Neuronal stem cell (in vitro differentiated cells): ENCODE measurements around the gene FAXDC2.

Source experiments
- DNase-seq: peaks from one replicate; pipeline ENCODE4 v3.0.0-alpha.2; 2013; ENCODE audit warnings: low spot score
- H2AFZ ChIP-seq: one replicate; pipeline ENCODE4 v1.6.1; 2013; ENCODE audit warnings: mild to moderate bottlenecking, low read length, inconsistent platforms
- H2AK5ac ChIP-seq: 2 replicates; pipeline ENCODE4 v1.6.1; 2013; ENCODE audit warnings: low read depth, mild to moderate bottlenecking, inconsistent platforms, low read length, moderate library complexity, mixed read lengths
- H2BK120ac ChIP-seq: 2 replicates; pipeline ENCODE4 v1.6.1; 2013; ENCODE audit warnings: low read depth, mild to moderate bottlenecking, inconsistent platforms, low read length, moderate library complexity, mixed read lengths
- H2BK12ac ChIP-seq: one replicate; pipeline ENCODE4 v1.6.1; 2013; ENCODE audit warnings: low read length, inconsistent platforms
- H2BK15ac ChIP-seq: 2 replicates; pipeline ENCODE4 v1.6.1; 2013; ENCODE audit warnings: mild to moderate bottlenecking, low read length, inconsistent platforms, mixed read lengths
- H2BK5ac ChIP-seq: one replicate; pipeline ENCODE4 v1.6.1; 2013; ENCODE audit warnings: inconsistent platforms, mild to moderate bottlenecking, low read length, moderate library complexity
- H3K14ac ChIP-seq: one replicate; pipeline ENCODE4 v1.6.1; 2013; ENCODE audit warnings: low read length, inconsistent platforms
- H3K18ac ChIP-seq: 2 replicates; pipeline ENCODE4 v1.6.1; 2013; ENCODE audit warnings: low read length, inconsistent platforms
- H3K23ac ChIP-seq: 2 replicates; pipeline ENCODE4 v1.6.1; 2013; ENCODE audit warnings: low read depth, mild to moderate bottlenecking, mixed read lengths, low read length, inconsistent platforms; ENCODE audit not compliant: poor library complexity
- H3K27ac ChIP-seq: replicated peaks from 3 replicates; pipeline ENCODE4 v1.5.1; 2013; ENCODE audit warnings: low read length, inconsistent platforms
- H3K27me3 ChIP-seq, 3 experiments: 2 replicates each; pipeline ENCODE4 v1.6.1; 2013; ENCODE audit warnings: low read length in 3 of 3, mild to moderate bottlenecking in 2 of 3, inconsistent platforms in 1 of 3, low read depth in 1 of 3, mixed read lengths in 1 of 3, moderate library complexity in 1 of 3; ENCODE audit not compliant: control insufficient read depth in 3 of 3, insufficient read depth in 3 of 3
- H3K36me3 ChIP-seq, 2 donors: replicated peaks in 1 of 2; 2 replicates each; pipeline ENCODE4 v1.6.1; 2013; ENCODE audit warnings: low read length in 2 of 2; ENCODE audit not compliant: control insufficient read depth in 2 of 2, insufficient read depth in 2 of 2
- H3K4ac ChIP-seq: 2 replicates; pipeline ENCODE4 v1.6.1; 2013; ENCODE audit warnings: inconsistent platforms, mild to moderate bottlenecking, low read length, moderate library complexity
- H3K4me1 ChIP-seq, 2 donors: 1 replicate in 1 of 2; 2 replicates in 1 of 2; pipeline ENCODE4 v1.6.1; 2013; ENCODE audit warnings: low read length in 2 of 2, low read depth in 1 of 2; ENCODE audit not compliant: control insufficient read depth in 2 of 2, insufficient read depth in 1 of 2
- H3K4me2 ChIP-seq: one replicate; pipeline ENCODE4 v1.6.1; 2013; ENCODE audit warnings: mild to moderate bottlenecking, low read length, inconsistent platforms; ENCODE audit not compliant: insufficient read depth, poor library complexity, severe bottlenecking
- H3K4me3 ChIP-seq, 2 donors: 2 replicates each; pipeline ENCODE4 v1.5.1; 2013; ENCODE audit warnings: low read length in 2 of 2, mild to moderate bottlenecking in 2 of 2, inconsistent platforms in 1 of 2, moderate library complexity in 1 of 2
- H3K79me1 ChIP-seq: one replicate; pipeline ENCODE4 v1.6.1; 2013; ENCODE audit warnings: low read depth, mild to moderate bottlenecking, inconsistent platforms, low read length, moderate library complexity
- H3K9ac ChIP-seq: one replicate; pipeline ENCODE4 v1.6.1; 2013; ENCODE audit warnings: mild to moderate bottlenecking, low read depth, low read length, inconsistent platforms; ENCODE audit not compliant: poor library complexity
- H3K9me3 ChIP-seq, 2 donors: replicated peaks in 1 of 2; 2 replicates each; pipeline versions ENCODE3 to v1.6.1; 2013; ENCODE audit warnings: low read length in 2 of 2, mild to moderate bottlenecking in 2 of 2, inconsistent platforms in 1 of 2, low read depth in 1 of 2, mixed read lengths in 1 of 2, moderate library complexity in 1 of 2; ENCODE audit not compliant: control insufficient read depth in 2 of 2, insufficient read depth in 1 of 2
- H4K8ac ChIP-seq: one replicate; pipeline ENCODE4 v1.6.1; 2013; ENCODE audit warnings: low read depth, mild to moderate bottlenecking, inconsistent platforms, low read length, moderate library complexity
- H4K91ac ChIP-seq: one replicate; pipeline ENCODE4 v1.6.1; 2013; ENCODE audit warnings: low read length, low read depth, mild to moderate bottlenecking, inconsistent platforms; ENCODE audit not compliant: poor library complexity
- WGBS, 2 donors: extraction: QIAGEN DNeasy Blood & Tissue Kit; methylation state at CpG; one replicate each; pipeline ENCODE4 v1.1.7; 2013; ENCODE audit warnings: missing lambda C conversion rate in 2 of 2, mixed read lengths in 1 of 2; ENCODE audit not compliant: insufficient read length in 2 of 2, insufficient replicate concordance in 1 of 2; ENCODE audit errors: extremely low coverage in 2 of 2; 5-methylcytosine and 5-hydroxymethylcytosine counted together

Gene FAXDC2

GRCh38 chr5:154793599-154794524 is 56.5 kb downstream of the FAXDC2 start:
- Histone ChIP-seq H3K4ac (no peak overlapping the region), H3K4me3 (peak overlapping the region in 1 of 2 donors; percentile 44), H3K23ac (peak overlapping the region; percentile 6), H2BK15ac (no peak overlapping the region), H2AFZ (no peak overlapping the region), H3K9me3 (no peaks in the 10 kb centered on the region), H3K9ac (no peak overlapping the region), H2BK5ac (no peak overlapping the region), H4K8ac (no peak overlapping the region), H4K91ac (no peak overlapping the region), H3K79me1 (no peaks in the 10 kb centered on the region), H3K18ac (no peak overlapping the region), H3K27me3 (no peaks in the 10 kb centered on the region), H2AK5ac (no peak overlapping the region), H2BK12ac (no peak overlapping the region), H3K4me1 (no peaks in the 10 kb centered on the region), H3K27ac (no peak overlapping the region), H3K36me3 (peaks cover 44 to 85% of the 10 kb centered on the region in 2 donors), H2BK120ac (no peak overlapping the region), H3K4me2 (no peak overlapping the region), H3K14ac (no peak overlapping the region)
- no peak for DNase-seq
- WGBS, 2 donors: no CpG with 5 or more reads among the region's 32 CpGs

GRCh38 chr5:154791535-154791934 is 58.9 kb downstream of the FAXDC2 start:
- Histone ChIP-seq H3K14ac (no peak overlapping the region), H2BK5ac (no peak overlapping the region), H4K8ac (no peak overlapping the region), H2BK15ac (no peak overlapping the region), H3K9me3 (no peaks in the 10 kb centered on the region), H3K18ac (no peak overlapping the region), H2BK120ac (no peak overlapping the region), H3K9ac (no peak overlapping the region), H3K4me1 (peaks cover 0 to 1% of the 10 kb centered on the region in 2 donors), H3K27ac (no peak overlapping the region), H2AFZ (no peak overlapping the region), H3K4ac (no peak overlapping the region), H2AK5ac (no peak overlapping the region), H3K36me3 (peaks cover 42 to 74% of the 10 kb centered on the region in 2 donors), H2BK12ac (no peak overlapping the region), H3K4me3 (no peak overlapping the region), H3K27me3 (no peaks in the 10 kb centered on the region), H3K23ac (no peak overlapping the region), H3K4me2 (no peak overlapping the region), H4K91ac (no peak overlapping the region), H3K79me1 (peaks cover 8% of the 10 kb centered on the region)
- no peak for DNase-seq
- no CpG with 5 or more reads among the region's 3 CpGs for WGBS, 2 donors

- H3K4me1 ChIP-seq: peaks cover 0 to 15% of the 10 kb centered on the region in 2 donors
- no peak overlapping the region for H2AFZ ChIP-seq
- H3K27me3 ChIP-seq: no peaks in the 10 kb centered on the region
- no peaks in the 10 kb centered on the region for H3K9me3 ChIP-seq
- no peak overlapping the region for H3K18ac ChIP-seq
- no peak overlapping the region for H3K27ac ChIP-seq
- H2AK5ac ChIP-seq: no peak overlapping the region
- WGBS, 2 donors: no CpG with 5 or more reads among the region's 5 CpGs
- H3K4me3 ChIP-seq: no peak overlapping the region
- H3K4me2 ChIP-seq: no peak overlapping the region
- H3K9ac ChIP-seq: no peak overlapping the region
- H3K4ac ChIP-seq: no peak overlapping the region
- no peak overlapping the region for H2BK15ac ChIP-seq
- no peak overlapping the region for H2BK5ac ChIP-seq
- peaks cover 27 to 54% of the 10 kb centered on the region in 2 donors for H3K36me3 ChIP-seq
- no peak overlapping the region for H4K8ac ChIP-seq
- no peak overlapping the region for H3K23ac ChIP-seq
- H2BK120ac ChIP-seq: no peak overlapping the region
- H3K14ac ChIP-seq: no peak overlapping the region
- no peak overlapping the region for H2BK12ac ChIP-seq
- H3K79me1 ChIP-seq: peaks cover 14% of the 10 kb centered on the region
- no peak overlapping the region for H4K91ac ChIP-seq
- DNase-seq: no peak
These were observed 62.2 kb downstream of the FAXDC2 start for GRCh38 chr5:154788212-154788611.

GRCh38 chr5:154786414-154786813 is 64.0 kb downstream of the FAXDC2 start:
- Histone ChIP-seq H3K4ac (no peak overlapping the region), H3K79me1 (peaks cover 14% of the 10 kb centered on the region), H3K27me3 (no peaks in the 10 kb centered on the region), H3K14ac (no peak overlapping the region), H3K23ac (no peak overlapping the region), H3K9me3 (no peaks in the 10 kb centered on the region), H2AK5ac (no peak overlapping the region), H3K27ac (no peak overlapping the region), H2BK120ac (no peak overlapping the region), H3K4me3 (no peak overlapping the region), H3K36me3 (peaks cover 11 to 36% of the 10 kb centered on the region in 2 donors), H2BK15ac (no peak overlapping the region), H2AFZ (no peak overlapping the region), H4K8ac (no peak overlapping the region), H3K9ac (no peak overlapping the region), H2BK5ac (no peak overlapping the region), H3K4me2 (no peak overlapping the region), H2BK12ac (no peak overlapping the region), H3K4me1 (peaks cover 7 to 26% of the 10 kb centered on the region in 2 donors), H3K18ac (no peak overlapping the region), H4K91ac (no peak overlapping the region)
- WGBS, 2 donors: no CpG with 5 or more reads among the region's 2 CpGs
- DNase-seq: no peak
